ENCODE results near the gene CELSR1.

The CELSR1 gene

DNA sequence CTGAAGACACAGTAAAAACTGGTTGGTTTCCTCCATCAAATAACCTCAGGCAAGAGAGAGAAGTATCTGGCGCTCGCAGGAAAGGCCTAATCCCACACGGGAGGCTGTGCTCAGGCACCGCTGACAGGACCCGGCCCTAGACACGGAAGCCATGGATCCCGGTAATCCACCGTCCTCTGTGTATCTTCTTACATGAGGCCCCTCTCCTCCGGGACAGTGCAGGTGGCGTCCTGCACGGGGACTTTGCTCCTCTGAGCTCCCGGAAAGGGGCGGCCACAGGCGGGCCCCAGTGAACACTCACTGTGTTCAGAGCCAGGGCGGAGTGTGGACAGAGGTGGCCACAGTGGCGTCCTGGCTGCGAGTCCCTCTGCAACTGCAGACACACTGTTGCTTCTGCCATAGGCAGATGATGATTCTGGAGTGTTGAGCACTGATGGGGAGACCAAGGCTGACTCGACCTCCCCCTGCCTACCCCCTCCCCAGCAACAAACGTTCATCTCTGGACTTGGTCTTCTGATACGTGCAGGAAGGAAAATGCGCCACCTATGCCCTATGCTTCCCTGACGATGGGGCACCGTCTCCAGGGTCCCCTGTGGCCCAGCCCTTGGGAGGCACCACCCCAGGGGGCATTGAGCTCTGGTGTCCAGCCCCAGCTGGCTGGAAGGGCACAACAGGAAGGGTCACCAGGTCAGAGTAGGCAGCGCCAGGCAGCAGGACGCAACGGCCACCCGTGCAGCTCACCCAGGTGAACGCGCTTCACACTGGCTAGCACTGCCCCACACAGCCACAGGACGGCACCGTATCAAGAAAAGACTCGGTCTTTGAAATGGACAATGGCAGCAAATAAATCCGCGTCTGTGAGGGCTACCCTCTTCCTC lies 106.2 kb downstream of the CELSR1 start:
- no peak for DNase-seq (ENCODE audit: low read depth in 1 of 2, low spot score in 1 of 2)
- Histone ChIP-seq H3K27me3 (ENCODE audit: insufficient read depth, poor library complexity, severe bottlenecking) (no peaks in the 10 kb centered on the region), H3K27ac (replicated peaks) (no peak overlapping the region), H3K4me3 (replicated peaks; ENCODE audit: insufficient read depth, low read length) (no peak overlapping the region)
- no peak for TF ChIP-seq CTCF (IDR thresholded peaks at IDR 0.05; ENCODE audit: insufficient read depth, low read length)
- TF ChIP-seq GABPA (IDR thresholded peaks at IDR 0.05; ENCODE audit: low read depth): no peak
- no peak for TF ChIP-seq POLR2AphosphoS5 (IDR thresholded peaks at IDR 0.05; ENCODE audit: low read depth)
- TF ChIP-seq REST (IDR thresholded peaks at IDR 0.05; ENCODE audit: insufficient replicate concordance, low read depth): no peak
- no peak for TF ChIP-seq SPI1 (IDR thresholded peaks at IDR 0.05; ENCODE audit: borderline replicate concordance, low read depth)

- DNase-seq (ENCODE audit: low read depth in 1 of 2, low spot score in 1 of 2): no peak
- H3K4me3 ChIP-seq (replicated peaks; ENCODE audit: insufficient read depth, low read length): no peak overlapping the region
- no peaks in the 10 kb centered on the region for H3K27me3 ChIP-seq (ENCODE audit: insufficient read depth, poor library complexity, severe bottlenecking)
- no peak overlapping the region for H3K27ac ChIP-seq (replicated peaks)
- TF ChIP-seq GABPA (IDR thresholded peaks at IDR 0.05; ENCODE audit: low read depth) (no peak), SPI1 (IDR thresholded peaks at IDR 0.05; ENCODE audit: borderline replicate concordance, low read depth) (no peak), CTCF (IDR thresholded peaks at IDR 0.05; ENCODE audit: insufficient read depth, low read length) (no peak), POLR2AphosphoS5 (IDR thresholded peaks at IDR 0.05; ENCODE audit: low read depth) (no peak), REST (IDR thresholded peaks at IDR 0.05; ENCODE audit: insufficient replicate concordance, low read depth) (no peak)
These were observed 108.0 kb downstream of the CELSR1 start for GRCh38 chr22:46429325-46429853.

GRCh38 chr22:46428602-46429324 lies 108.7 kb downstream of the CELSR1 start:
- DNase-seq (ENCODE audit: low read depth in 1 of 2, low spot score in 1 of 2): no peak
- Histone ChIP-seq H3K27ac (replicated peaks) (no peak overlapping the region), H3K27me3 (ENCODE audit: insufficient read depth, poor library complexity, severe bottlenecking) (no peaks in the 10 kb centered on the region), H3K4me3 (replicated peaks; ENCODE audit: insufficient read depth, low read length) (no peak overlapping the region)
- TF ChIP-seq REST (IDR thresholded peaks at IDR 0.05; ENCODE audit: insufficient replicate concordance, low read depth): no peak
